ENCODE results near the gene C15orf61.

Gene C15orf61

GRCh38 chr15:67521029-67521782, at the start of gene C15orf61:
TSS of gene C15orf61 (plus strand) at chr15:67521131. CDS start at chr15:67521249, 118 bp downstream.
- peak; percentile 68 to 78 for DNase-seq (ENCODE audit: low read depth in 2 of 2)

- no peak for DNase-seq (ENCODE audit: low read depth in 2 of 2)
These were observed 48.0 kb upstream of the C15orf61 start for GRCh38 chr15:67472957-67473356.

DNA sequence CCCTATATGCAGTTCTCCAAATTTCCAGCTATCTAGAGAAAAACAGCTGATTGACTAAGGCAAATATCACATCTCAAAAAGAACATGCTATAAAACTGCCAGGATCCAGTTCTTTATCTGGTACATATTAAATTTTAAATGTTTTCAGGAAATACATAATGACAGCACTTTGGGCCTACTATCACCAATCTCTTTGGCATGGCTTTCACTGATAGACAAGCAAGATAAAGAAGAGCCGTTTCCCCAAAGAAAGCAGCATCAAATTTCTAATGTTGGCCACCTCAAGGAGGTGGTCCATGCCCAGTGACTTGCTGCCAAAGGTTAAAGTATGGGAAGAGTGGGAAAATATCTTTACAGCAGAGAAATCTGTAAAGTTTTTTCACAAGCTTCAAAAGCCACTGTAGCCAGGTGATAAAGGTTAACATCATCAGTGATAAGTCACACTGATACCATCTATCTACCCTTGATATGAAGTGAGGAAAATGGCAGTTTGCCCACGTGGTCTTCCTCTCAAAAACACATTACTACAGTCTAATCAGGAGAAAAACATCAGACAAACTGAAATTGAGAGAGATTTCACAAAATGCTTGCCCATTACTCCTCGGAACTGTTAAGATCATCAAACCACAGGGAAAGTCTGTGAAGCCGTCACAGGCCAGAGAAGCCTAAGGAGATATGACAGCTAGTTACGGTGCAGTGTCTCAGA, 46.4 kb upstream of the C15orf61 start:
- DNase-seq (ENCODE audit: low read depth in 2 of 2) = no peak

GRCh38 chr15:67479781-67480505, 41.0 kb upstream of the C15orf61 start:
- no peak for DNase-seq (ENCODE audit: low read depth in 2 of 2)

DNA sequence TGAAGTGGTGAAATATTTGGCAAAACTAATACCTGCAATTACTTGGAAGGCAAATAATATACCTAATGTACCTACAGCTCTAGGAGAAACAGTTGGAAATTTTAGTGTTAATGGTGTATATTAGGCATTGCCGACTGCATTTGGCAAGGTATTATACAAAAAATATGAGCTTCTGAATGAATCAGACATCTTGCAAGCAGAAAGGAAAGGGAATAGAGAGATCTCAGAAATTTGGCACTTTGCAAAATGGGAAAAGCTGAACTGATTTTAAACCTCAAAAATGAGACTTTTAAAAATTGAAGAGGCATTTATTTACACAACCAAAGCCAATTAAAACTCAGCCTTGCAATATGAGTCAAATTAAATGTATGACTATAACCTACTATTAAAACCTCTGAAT, 40.2 kb upstream of the C15orf61 start:
- no peak for DNase-seq (ENCODE audit: low read depth in 2 of 2)

GRCh38 chr15:67481680-67482079, 39.3 kb upstream of the C15orf61 start:
- DNase-seq (ENCODE audit: low read depth in 2 of 2) = no peak

DNA sequence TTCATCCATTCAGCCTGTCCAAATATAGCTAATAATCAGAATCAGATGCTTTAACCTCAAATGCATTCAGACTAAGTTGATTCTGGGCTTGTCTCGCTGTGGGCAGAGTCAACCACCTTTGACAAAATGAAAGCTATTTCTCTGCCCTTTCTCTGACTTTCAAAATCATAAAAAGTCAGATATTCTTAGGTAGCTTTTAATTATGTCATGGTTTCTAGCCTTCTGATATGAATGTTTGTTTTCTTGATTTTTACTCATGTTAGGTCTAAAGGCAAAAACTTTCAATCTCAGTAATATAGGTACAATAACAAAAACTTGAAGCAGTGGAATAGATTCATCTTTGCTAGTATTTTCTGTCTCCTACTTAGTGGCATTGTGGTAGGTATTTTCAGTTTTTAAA, 25.3 kb upstream of the C15orf61 start:
- no peak for DNase-seq (ENCODE audit: low read depth in 2 of 2)

GRCh38 chr15:67501177-67501835, 19.6 kb upstream of the C15orf61 start:
- no peak for DNase-seq (ENCODE audit: low read depth in 2 of 2)

- DNase-seq (ENCODE audit: low read depth in 2 of 2) = no peak
These were observed 19.0 kb upstream of the C15orf61 start for GRCh38 chr15:67501836-67502461.

DNA sequence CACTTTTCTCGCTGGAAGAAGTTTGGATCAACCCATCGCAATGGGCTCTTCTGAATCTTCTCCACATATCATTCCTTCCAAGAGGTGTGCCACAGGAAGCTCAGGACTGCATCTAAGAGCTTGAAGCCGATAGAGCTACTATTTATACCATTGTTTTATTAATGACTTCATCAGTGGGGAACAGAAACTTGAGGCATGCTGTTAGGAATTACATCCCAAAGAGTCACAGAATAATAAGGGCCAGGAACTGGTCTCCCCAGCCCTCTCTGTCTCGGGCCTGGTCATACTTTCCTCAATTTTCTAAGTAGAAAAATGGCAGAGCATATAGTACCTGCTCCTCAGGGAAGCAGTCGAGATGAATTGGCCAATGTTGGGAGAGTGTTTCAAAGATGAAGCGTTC, 16.9 kb upstream of the C15orf61 start:
- DNase-seq (ENCODE audit: low read depth in 2 of 2) = no peak

DNA sequence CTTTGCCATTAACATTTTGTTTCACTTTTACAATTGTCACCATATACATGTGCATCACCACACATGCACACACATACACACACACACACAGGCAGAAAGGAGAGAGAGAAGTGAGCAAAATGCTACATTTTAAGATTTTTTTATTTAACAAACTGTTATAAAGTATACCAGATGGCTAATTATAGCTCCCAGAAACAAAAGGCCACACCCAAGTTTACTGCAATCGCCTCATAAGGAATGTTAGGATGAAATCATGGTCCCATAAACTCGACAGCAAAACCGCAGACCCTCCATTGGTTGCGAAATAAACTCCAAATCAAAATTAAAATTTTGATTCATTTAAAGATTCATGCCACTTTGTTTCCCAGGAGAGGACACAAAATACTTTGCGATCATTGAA, 16.1 kb upstream of the C15orf61 start:
- no peak for DNase-seq (ENCODE audit: low read depth in 2 of 2)

DNA sequence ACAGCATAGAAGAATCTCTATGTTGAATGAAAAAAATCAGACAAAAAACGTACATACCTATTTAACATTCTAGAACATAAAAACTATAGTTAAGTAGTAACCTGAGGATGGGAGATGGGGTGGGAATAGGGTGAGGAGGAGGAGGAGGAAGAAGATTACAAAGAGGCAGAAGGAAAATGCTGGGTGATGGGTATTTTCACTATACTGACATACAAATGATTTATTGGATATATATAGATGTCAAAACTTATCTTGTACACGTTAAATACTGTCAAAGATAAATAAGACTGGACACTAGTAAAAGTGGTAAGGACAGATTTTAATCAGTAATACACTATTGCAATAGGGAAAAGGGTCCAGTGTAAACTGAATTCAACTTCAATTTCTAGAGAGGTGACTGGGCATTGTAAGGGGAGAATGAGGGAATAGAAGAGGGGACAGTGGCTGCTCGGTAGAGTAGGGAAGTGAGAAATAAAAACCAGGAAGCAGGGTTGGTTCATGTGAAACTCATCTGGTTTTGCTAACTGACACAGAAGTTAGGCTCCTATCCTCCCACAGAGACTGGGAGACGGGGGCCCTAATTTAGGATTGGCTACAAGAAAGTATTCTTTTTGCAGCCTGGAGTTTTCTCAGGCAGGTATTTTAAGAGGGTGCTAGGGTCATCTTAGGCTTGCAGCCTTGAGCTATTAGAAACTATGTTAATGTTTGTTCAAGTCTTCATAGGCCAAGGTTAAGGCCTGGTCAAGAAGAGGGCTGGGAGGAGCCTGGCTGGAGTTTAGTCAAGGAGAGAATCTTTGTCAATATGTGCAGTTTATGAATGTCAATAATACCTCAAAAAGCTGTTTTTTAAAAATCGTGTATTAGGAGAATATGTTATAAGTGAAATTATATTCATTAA, 15.0 kb upstream of the C15orf61 start:
- DNase-seq (ENCODE audit: low read depth in 2 of 2) = no peak

DNA sequence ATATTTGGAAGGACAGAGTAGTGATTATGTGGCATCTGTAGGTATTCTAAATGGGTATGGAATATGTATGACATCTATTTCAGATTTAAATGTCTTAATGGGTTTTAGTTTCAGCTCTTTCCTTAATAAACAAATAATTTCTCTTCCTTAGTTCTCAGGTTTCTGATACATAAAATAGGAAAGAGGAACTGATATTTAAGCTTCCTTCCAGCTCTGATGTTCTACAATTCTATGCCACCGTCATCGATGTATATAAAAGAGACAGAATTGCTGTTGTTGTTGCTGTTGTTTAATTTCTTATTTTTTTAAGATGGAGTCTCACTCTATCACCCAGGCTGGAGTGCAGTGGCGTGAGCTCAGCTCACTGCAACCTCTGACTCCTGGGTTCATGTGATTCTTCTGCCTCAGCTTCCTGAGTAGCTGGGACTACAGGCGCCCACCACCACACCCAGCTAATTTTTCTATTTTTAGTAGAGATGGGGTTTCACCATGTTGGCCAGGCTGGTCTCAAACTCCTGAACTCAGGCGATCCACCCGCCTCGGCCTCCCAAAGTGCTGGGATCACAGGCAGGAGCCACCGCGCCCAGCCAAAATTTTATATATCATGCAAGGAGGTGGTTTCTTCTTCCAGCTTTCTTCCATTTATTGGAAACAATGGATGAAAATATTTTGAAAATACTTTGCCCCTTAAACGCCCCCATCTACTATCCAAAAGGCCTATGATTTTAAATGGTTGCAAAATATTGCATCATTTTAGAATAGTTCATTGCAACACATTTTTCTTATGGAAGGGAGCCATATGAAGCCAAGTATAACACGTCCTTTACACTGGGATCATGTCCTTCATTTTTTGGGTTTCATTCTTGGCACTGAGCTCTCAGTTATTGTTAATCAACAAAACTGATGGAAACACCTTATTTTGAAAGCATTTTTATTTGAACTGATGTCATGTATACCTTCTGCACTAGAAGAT, 13.9 kb upstream of the C15orf61 start:
- no peak for DNase-seq (ENCODE audit: low read depth in 2 of 2)

GRCh38 chr15:67508407-67508806, 12.5 kb upstream of the C15orf61 start:
- no peak for DNase-seq (ENCODE audit: low read depth in 2 of 2)

DNA sequence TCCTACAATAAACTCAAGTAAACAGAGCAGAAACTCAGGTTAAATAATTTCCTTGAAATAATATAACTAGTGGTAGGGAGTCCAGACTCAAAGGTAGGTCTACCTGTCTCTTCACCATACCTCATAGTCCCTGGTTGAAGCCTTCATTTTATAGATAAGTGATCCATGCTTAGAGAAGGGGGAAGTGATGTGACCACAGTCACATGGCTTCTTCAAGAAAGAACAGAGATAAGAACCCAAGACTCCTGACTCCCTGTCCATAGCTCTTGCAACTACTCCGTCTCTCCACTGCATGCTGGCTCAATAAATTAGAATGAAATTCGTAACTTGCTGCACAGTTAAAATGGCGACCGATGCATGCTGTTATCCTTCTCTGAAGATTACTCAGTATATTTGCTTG, 11.0 kb upstream of the C15orf61 start:
- DNase-seq (ENCODE audit: low read depth in 2 of 2) = no peak

DNA sequence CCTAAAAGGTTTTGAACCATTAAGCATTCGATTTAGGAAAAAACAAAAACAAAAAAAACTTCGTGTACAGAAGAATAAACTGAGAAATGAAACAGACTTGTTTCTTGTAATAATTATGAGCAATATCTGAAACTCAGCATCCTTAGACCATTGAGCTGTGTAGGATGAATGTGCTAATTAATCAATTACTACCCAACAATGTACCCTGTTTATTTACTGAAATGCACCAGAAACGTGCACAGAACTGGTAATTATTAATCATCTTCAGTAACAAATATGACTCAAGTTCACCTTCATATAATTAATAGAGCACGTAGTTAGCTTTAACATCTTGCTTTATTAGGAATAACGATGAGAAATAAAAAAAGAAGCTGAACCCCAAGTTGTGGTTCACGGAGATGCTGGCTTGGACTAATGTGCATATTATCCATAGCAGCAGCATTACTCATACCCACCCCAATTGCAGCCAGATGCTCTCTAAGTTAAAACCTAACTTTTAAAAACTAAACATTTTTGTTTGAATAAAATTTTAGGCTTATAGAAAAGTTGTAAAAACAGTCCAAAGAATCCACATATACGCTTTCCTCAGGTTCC, 10.2 kb upstream of the C15orf61 start:
- no peak for DNase-seq (ENCODE audit: low read depth in 2 of 2)

GRCh38 chr15:67511606-67512005, 9.3 kb upstream of the C15orf61 start:
- no peak for DNase-seq (ENCODE audit: low read depth in 2 of 2)

DNA sequence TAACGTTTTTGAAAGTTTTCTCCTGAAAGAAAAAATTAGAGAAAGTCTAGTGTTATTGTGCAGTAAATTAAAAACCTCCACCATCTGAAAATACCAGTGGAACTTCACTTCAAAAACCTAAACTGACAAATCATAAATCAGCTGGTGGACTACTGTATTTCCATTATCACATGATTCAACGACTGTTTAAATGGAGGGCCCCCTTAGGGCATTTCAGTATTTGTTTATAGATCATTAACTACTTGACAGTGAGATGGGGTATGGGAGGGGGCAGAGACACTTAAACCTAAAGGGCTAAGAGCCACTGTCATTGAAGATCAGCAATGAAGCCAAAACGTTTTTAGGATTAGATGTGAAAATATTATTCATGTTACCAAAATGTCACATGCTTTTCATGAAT, 8.8 kb upstream of the C15orf61 start:
- DNase-seq (ENCODE audit: low read depth in 2 of 2) = no peak

Measured in stimulated activated CD4-positive, alpha-beta T cell treated with anti-CD3 and anti-CD28 coated beads, Interleukin-4, amount 100 ng/mL, for 48 hours (primary cell).